ENCODE results near the gene IQSEC3. TPM values are rescaled to one million over a fixed set of nuclear protein-coding genes. Genes with fewer than 3 reads are reported as not detected.

IQSEC3 gene
- total and polyA plus RNA-seq, 10 of the 15 experiments (the other 5 are each of a cell fraction or from before 2014, with no cell fraction given): not detected

DNA sequence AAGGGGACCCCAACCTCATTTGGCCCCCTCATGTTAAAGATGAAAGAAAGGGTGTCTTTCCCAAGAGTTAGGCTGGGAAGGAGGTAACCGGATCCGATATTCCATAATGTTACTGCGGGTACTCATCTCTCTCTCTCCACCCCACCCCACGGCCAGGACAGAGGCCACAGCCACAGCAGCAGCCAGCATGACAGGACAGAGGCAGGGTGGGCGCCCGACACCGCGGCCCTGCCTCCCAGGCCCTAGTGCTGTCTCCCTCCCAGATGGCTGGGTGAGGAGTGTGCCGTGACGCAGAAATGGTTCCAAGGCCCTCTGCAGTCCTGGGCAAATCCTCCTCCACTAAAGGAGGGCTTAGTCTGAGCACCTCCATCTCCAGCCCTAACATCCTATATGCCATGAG lies 141.2 kb downstream of the IQSEC3 start (continued):
- TF ChIP-seq REST (IDR thresholded peaks at IDR 0.05; ENCODE audit: low read depth, low read length) (no peak), SMAD5 (IDR thresholded peaks at IDR 0.05; ENCODE audit: low read depth) (no peak), IRF5 (IDR thresholded peaks at IDR 0.05; ENCODE audit: borderline replicate concordance) (no peak), YY1 (IDR thresholded peaks at IDR 0.05; ENCODE audit: low read depth, low read length) (no peak)

DNA sequence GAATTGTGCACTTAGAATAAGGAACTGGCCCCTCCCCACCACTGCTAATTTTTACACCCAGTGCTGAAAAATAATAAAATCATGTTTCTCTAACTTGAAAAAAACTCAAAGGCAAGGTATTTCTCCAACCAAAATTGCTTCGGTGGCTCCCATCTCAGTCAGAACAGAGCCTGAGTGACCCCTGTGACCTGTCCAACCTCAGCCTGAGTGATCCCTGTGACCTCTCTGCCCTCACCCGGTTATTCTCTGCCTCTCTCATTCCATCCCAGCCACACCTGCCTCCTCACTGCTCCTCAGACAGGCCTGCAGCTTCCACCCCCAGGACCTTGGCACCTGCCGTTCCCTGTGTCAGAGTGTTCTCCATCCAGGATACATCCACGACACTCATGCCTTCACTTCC lies 142.2 kb downstream of the IQSEC3 start:
- 84% methylated on average over 4 of the region's 4 CpGs for WGBS (ENCODE audit: insufficient coverage, insufficient replicate concordance, low lambda C conversion rate, missing lambda C conversion rate)
- TF ChIP-seq EGR1 (IDR thresholded peaks at IDR 0.05; ENCODE audit: borderline replicate concordance in 1 of 2, low read depth in 2 of 2, low read length in 2 of 2) (no peak), MYC (IDR thresholded peaks at IDR 0.05; ENCODE audit: insufficient read depth, insufficient read length, insufficient replicate concordance, low read length, severe bottlenecking) (no peak)
- ChIA-PET CTCF (no interaction called here), POLR2A (no interaction called here), SMC1A (ENCODE audit: uncharacterized antibody, unreplicated experiment) (no interaction called here), RAD21 (ENCODE audit: unreplicated experiment) (no interaction called here)
- Histone ChIP-seq H3K4me3 (no peak overlapping the region), H3K9ac (ENCODE audit: control insufficient read depth, insufficient read depth, low read length) (no peak overlapping the region), H3K27me3 (replicated peaks in 1 of 2; ENCODE audit: control insufficient read depth in 2 of 2, insufficient read depth in 2 of 2, low read length in 1 of 2) (peaks cover 0 to 8% of the 10 kb centered on the region in 2 experiments; a peak in 2 of 4 replicates), H4K20me1 (ENCODE audit: control insufficient read depth, insufficient read depth) (no peaks in the 10 kb centered on the region), H3K9me3 (replicated peaks; ENCODE audit: control insufficient read depth, insufficient read depth, low read length) (no peaks in the 10 kb centered on the region), H2AFZ (ENCODE audit: control insufficient read depth, low read depth, low read length) (no peak overlapping the region), H3K4me2 (ENCODE audit: control insufficient read depth, insufficient read depth) (no peak overlapping the region), H3K36me3 (ENCODE audit: control insufficient read depth in 2 of 2, insufficient read depth in 2 of 2, low read length in 1 of 2) (no peaks in the 10 kb centered on the region), H3K27ac (ENCODE audit: control insufficient read depth, insufficient read depth) (no peak overlapping the region), H3K79me2 (ENCODE audit: control insufficient read depth, insufficient read depth, low read length) (no peaks in the 10 kb centered on the region), H3K4me1 (ENCODE audit: control insufficient read depth, insufficient read depth, low read length) (peaks cover 10% of the 10 kb centered on the region)
- ATAC-seq (no peak), DNase-seq (ENCODE audit: low read depth, low spot score) (no peak), FAIRE-seq (no peak)
- no TSS peak for BruUV-seq (replicated peaks)
- in situ Hi-C loops (cut with MboI) (no loop called here), intact Hi-C loops (cut with micrococcal nuclease; ENCODE audit: unreplicated experiment) (no loop called here)
